Measurements from ENCODE around the gene MAP6D1. TPM values are rescaled to one million over a fixed set of nuclear protein-coding genes. Genes with fewer than 3 reads are reported as not detected.

The MAP6D1 gene
- polyA plus RNA-seq, 4 donors = 0.57 to 1.6 (median 0.80) TPM; not detected in 1

GRCh38 chr3:183824761-183825455, 469 bp downstream of the MAP6D1 start:
- DNase-seq (ENCODE audit: low read depth in 4 of 4, low spot score in 3 of 4) = no peak

GRCh38 chr3:183823963-183824362, 1.4 kb downstream of the MAP6D1 start:
- DNase-seq (ENCODE audit: low read depth in 4 of 4, low spot score in 3 of 4) = no peak

GRCh38 chr3:183822631-183823030, 2.7 kb downstream of the MAP6D1 start:
- no peak for DNase-seq (ENCODE audit: low read depth in 4 of 4, low spot score in 3 of 4)

GRCh38 chr3:183819831-183820230, 5.5 kb downstream of the MAP6D1 start:
- no peak for DNase-seq (ENCODE audit: low read depth in 4 of 4, low spot score in 3 of 4)

- no peak for DNase-seq (ENCODE audit: low read depth in 4 of 4, low spot score in 3 of 4)
These were observed 6.4 kb downstream of the MAP6D1 start for GRCh38 chr3:183818706-183819624.

GRCh38 chr3:183818041-183818620, 7.2 kb downstream of the MAP6D1 start:
- DNase-seq (ENCODE audit: low read depth in 4 of 4, low spot score in 3 of 4) = no peak

- no peak for DNase-seq (ENCODE audit: low read depth in 4 of 4, low spot score in 3 of 4)
These were observed 7.7 kb downstream of the MAP6D1 start for GRCh38 chr3:183817639-183818038.

GRCh38 chr3:183816681-183817510, 8.5 kb downstream of the MAP6D1 start:
- DNase-seq (ENCODE audit: low read depth in 4 of 4, low spot score in 3 of 4) = no peak

- DNase-seq (ENCODE audit: low read depth in 4 of 4, low spot score in 3 of 4) = no peak
These were observed 9.4 kb downstream of the MAP6D1 start for GRCh38 chr3:183815951-183816475.

- no peak for DNase-seq (ENCODE audit: low read depth in 4 of 4, low spot score in 3 of 4)
These were observed 9.8 kb downstream of the MAP6D1 start for GRCh38 chr3:183815563-183815940.

GRCh38 chr3:183814240-183814639, 11.1 kb downstream of the MAP6D1 start:
- DNase-seq (ENCODE audit: low read depth in 4 of 4, low spot score in 3 of 4) = no peak

- no peak for DNase-seq (ENCODE audit: low read depth in 4 of 4, low spot score in 3 of 4)
These were observed 12.5 kb downstream of the MAP6D1 start for GRCh38 chr3:183812761-183813445.

- DNase-seq (ENCODE audit: low read depth in 4 of 4, low spot score in 3 of 4) = no peak
These were observed 13.7 kb downstream of the MAP6D1 start for GRCh38 chr3:183811638-183812037.

- no peak for DNase-seq (ENCODE audit: low read depth in 4 of 4, low spot score in 3 of 4)
These were observed 14.5 kb downstream of the MAP6D1 start for GRCh38 chr3:183810643-183811594.

- DNase-seq (ENCODE audit: low read depth in 4 of 4, low spot score in 3 of 4) = no peak
These were observed 16.1 kb downstream of the MAP6D1 start for GRCh38 chr3:183809270-183809669.

GRCh38 chr3:183808355-183808754, 17.0 kb downstream of the MAP6D1 start:
- DNase-seq (ENCODE audit: low read depth in 4 of 4, low spot score in 3 of 4) = no peak

GRCh38 chr3:183807881-183808280, 17.5 kb downstream of the MAP6D1 start:
- no peak for DNase-seq (ENCODE audit: low read depth in 4 of 4, low spot score in 3 of 4)

- no peak for DNase-seq (ENCODE audit: low read depth in 4 of 4, low spot score in 3 of 4)
These were observed 18.1 kb downstream of the MAP6D1 start for GRCh38 chr3:183807209-183807728.

Measured in right renal pelvis (tissue), 4 donors.